ENCODE results near the gene CSAG1.
"Not testable (repeated sequence)": the region's sequence is repeated elsewhere in the genome, so short reads cannot be mapped to it uniquely, and the experiment has no call there.

Gene CSAG1, protein sequence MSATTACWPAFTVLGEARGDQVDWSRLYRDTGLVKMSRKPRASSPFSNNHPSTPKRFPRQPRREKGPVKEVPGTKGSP
- 0 reads per million in 2 donors for total RNA-seq

DNA sequence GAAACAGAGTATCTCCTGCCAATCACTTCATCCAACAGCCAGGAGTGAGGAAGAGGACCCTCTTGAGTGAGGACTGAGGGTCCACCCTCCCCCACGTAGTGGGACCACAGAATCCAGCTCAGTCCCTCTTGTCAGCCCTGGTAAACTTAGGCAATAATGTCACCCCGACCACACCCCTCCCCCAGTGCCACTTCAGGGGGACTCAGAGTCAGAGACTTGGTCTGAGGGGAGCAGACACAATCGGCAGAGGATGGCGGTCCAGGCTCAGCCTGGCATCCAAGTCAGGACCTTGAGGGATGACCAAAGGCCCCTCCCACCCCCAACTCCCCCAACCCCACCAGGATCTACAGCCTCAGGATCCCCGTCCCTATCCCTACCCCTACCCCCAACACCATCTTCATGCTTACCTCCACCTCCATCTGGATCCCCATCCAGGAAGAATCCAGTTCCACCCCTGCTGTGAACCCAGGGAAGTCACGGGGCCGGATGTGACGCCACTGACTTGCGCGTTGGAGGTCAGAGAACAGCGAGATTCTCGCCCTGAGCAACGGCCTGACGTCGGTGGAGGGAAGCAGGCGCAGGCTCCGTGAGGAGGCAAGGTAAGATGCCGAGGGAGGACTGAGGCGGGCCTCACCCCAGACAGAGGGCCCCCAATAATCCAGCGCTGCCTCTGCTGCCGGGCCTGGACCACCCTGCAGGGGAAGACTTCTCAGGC, at the start of gene CSAG1, which contains the start of gene MAGEA12:
Gene CSAG1, minus strand, starts transcription at position 461 of the 715 bp plus-strand sequence. CDS start 1,261 bp downstream, outside the sequence.
Gene MAGEA12, plus strand, starts transcription at position 497 of the 715 bp plus-strand sequence. CDS start 2,405 bp downstream, outside the sequence.
- DNase-seq: no peak

DNA sequence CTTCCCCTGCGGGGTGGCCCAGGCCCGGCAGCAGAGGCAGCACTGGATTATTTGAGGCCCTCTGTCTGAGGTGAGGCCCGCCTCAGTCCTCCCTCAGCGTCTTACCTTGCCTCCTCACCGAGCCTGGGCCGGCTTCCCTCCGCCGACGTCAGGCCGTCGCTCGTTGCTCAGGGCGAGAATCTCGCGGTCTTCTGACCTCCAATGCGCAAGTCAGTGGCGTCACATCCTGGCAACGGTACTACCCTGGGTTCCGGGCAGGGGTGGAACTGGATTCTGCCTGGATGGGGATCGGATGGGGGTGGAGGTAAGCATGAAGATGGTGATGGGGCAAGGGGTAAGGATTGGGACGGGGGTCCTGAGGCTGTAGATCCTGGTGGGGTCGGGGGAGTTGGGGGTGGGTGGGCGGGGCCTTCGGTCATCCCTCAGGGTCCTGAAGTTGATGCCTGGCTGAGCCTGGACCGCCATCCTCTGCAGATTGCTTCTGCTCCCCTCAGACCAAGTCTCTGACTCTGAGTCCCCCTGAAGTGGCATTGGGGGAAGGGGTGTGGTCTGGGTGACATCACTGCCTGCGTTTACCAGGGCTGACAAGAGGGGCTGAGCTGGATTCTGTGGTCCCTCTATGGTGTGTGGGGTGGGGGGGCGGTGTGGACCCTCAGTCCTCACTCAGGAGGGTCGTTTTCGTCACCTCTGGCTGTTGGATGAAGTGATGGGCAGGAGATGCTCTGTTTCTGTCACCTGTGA, 36.2 kb upstream of the CSAG1 start, which contains the start of gene MAGEA6:
Gene MAGEA6, minus strand, starts transcription at position 141 of the 741 bp plus-strand sequence. CDS start 2,039 bp downstream, outside the sequence.
- not testable (repeated sequence) for DNase-seq

DNA sequence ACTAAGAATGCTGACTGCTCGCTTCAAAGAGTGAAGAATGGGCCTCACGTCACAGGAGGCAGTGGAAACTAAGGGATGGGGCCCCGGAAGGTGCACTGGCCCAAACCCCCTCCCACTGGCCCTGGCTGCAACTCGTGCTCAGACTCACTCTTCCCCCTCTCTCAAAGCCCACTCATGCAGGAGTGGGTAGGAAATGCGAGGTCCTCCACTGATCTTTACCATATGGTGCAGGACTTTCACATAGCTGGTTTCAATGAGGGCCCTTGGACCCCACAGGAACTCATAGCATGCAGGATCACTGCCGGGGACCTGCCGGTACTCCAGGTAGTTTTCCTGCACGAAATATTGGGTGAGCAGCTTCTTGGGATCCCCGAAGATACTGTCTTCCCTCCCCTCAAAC, 33.0 kb upstream of the CSAG1 start:
- DNase-seq: not testable (repeated sequence)

DNA sequence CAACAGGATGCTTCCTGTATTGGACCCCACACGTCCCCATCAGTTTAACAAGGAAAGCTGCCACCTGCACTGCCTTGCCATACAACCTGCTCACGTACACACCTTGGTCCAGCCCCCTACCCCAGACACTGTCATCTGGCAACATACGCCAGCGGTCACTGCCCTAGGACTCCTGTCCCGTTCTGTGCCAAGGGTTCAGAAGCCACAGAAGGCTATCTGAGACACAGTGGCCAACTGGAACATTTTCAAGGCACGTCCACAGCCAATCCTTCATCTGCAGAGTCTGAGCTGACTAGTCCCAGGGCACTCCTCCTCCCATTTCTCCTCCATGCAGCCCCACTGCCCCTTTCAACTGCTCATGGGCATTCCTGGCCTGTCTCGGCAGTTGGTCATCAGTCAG, 28.1 kb upstream of the CSAG1 start:
- DNase-seq: not testable (repeated sequence)

DNA sequence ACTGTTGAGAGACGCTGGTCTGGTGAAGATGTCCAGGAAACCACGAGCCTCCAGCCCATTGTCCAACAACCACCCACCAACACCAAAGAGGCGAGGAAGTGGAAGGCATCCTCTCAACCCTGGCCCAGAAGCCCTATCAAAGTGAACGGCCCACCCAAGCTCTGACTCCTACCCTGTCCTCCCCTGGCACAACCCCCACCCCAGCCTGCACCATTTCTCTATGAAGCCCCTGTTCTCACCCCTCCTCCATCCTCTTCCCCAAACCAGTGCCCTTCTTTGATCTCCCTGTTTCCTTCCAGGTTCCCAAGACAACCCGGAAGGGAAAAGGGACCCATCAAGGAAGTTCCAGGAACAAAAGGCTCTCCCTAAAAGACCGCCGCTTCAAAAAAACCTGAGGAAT, 26.0 kb upstream of the CSAG1 start:
- not testable (repeated sequence) for DNase-seq

DNA sequence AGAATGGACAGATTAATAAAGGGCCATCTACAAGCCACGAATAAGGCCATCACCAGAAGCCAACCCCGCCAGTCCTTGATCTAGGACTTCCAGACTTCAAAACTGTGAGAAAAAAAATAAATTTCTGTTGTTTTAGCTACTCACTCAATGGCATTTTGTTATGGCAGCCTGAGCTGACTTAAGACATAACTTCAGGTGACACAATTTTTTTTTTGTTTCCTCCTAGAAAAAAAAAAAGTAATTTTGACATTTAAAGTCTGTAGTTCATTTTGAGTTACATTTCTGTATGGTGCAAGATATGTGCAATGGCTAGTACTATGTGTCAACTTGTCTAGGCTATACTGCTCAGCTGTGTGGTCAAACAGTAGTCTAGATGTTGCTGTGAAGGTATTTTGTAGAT, 25.4 kb upstream of the CSAG1 start, which contains the start of gene CSAG3:
Gene CSAG3, plus strand, starts transcription at position 301 of the 400 bp plus-strand sequence.
- DNase-seq: not testable (repeated sequence)

DNA sequence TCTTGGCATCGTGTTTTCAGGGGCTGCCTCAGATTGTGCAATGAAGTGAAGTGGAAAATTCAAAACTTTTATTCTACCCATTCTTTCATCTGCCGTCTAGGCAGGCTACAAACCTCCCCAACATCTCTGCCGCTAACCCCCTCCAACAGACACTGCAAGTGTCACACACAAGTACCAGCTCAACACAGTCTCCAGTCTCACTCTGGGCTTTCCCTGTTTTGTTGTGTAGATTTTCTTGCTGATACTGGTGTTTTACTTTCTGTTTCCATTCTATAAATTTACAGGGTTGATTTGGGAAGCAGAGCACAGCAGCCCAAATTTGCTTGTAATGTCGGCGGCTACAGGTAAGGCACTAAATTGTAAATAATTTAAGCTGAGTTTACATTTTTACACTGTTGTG, 21.4 kb upstream of the CSAG1 start:
- not testable (repeated sequence) for DNase-seq

DNA sequence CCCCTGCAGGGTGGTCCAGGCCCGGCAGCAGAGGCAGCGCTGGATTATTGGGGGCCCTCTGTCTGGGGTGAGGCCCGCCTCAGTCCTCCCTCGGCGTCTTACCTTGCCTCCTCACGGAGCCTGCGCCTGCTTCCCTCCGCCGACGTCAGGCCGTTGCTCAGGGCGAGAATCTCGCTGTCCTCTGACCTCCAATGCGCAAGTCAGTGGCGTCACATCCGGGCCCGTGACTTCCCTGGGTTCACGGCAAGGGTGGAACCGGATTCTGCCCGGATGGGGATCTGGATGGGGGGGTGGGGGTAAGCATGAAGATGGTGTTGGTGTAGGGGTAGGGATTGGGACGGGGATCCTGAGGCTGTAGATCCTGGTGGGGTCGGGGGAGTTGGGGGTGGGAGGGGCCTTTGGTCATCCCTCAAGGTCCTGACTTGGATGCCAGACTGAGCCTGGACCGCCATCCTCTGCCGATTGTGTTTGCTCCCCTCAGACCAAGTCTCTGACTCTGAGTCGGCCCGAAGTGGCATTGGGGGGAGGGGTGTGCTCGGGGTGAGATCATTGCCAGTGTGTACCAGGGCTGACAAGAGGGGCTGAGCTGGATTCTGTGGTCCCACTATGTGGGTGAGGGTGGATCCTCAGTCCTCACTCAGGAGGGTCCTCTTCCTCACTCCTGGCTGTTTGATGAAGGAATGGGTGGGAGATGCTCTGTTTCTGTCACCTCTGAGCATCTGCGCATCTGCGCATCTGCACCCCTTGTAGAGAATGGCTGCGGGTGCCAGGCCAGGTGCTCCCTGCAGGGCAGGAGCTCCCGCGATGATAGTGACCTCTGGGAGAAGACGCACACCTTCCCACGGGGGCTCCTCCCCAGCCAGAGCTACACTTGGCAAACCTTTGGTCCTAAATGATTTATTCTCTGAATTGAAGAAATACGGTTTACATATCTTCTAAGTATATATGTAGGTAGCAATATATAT, 20.4 kb upstream of the CSAG1 start, which contains the start of gene MAGEA2:
Gene MAGEA2, minus strand, starts transcription at position 157 of the 965 bp plus-strand sequence. CDS start 2,479 bp downstream, outside the sequence.
- not testable (repeated sequence) for DNase-seq

DNA sequence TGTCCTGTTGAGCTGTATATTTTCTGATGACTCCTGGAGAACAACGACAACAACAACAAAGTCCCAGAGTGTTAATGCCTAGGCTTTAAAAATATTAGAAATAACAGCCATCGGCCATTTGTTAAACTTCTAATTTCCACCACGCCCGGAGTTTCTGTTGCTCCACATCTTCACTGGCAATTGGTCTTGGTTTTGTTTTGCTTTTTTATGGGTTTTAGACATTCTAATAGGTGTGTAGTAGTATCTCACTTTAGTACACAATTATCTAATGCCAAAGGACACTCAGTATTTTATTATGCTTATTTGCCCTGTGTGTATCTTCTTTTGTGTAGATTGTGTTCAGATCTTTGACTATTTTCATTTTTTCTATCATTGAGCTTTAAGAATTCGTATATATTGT, 5.0 kb upstream of the CSAG1 start:
- DNase-seq: no peak

DNA sequence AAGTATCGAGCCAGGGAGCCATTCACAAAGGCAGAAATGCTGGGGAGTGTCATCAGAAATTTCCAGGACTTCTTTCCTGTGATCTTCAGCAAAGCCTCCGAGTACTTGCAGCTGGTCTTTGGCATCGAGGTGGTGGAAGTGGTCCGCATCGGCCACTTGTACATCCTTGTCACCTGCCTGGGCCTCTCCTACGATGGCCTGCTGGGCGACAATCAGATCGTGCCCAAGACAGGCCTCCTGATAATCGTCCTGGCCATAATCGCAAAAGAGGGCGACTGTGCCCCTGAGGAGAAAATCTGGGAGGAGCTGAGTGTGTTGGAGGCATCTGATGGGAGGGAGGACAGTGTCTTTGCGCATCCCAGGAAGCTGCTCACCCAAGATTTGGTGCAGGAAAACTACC, 3.0 kb upstream of the CSAG1 start:
- DNase-seq: not testable (repeated sequence)

DNA sequence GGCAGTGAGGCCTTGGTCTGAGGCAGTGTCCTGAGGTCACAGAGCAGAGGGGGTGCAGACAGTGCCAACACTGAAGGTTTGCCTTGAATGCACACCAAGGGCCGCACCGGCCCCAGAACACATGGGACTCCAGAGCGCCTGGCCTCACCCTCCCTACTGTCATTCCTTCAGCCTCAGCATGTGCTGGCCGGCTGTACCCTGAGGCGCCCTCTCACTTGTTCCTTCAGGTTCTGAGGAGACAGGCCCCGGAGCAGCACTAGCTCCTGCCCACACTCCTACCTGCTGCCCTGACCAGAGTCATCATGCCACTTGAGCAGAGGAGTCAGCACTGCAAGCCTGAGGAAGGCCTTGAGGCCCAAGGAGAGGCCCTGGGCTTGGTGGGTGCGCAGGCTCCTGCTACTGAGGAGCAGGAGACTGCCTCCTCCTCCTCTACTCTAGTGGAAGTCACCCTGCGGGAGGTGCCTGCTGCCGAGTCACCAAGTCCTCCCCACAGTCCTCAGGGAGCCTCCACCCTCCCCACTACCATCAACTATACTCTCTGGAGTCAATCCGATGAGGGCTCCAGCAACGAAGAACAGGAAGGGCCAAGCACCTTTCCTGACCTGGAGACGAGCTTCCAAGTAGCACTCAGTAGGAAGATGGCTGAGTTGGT, 2.5 kb upstream of the CSAG1 start:
- no peak for DNase-seq

DNA sequence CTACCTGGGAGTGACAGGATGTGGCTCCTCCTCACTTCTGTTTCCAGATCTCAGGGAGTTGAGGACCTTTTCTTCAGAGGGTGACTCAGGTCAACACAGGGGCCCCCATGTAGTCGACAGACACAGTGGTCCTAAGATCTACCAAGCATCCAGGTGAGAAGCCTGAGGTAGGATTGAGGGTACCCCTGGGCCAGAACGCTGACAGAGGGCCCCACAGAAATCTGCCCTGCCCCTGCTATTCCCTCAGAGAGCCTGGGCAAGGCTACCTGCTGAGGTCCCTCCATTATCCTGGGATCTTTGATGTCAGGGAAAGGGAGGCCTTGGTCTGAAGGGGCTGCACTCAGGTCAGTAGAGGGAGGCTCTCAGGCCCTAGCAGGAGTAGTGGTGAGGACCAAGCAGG, 1.6 kb upstream of the CSAG1 start:
- no peak for DNase-seq

DNA sequence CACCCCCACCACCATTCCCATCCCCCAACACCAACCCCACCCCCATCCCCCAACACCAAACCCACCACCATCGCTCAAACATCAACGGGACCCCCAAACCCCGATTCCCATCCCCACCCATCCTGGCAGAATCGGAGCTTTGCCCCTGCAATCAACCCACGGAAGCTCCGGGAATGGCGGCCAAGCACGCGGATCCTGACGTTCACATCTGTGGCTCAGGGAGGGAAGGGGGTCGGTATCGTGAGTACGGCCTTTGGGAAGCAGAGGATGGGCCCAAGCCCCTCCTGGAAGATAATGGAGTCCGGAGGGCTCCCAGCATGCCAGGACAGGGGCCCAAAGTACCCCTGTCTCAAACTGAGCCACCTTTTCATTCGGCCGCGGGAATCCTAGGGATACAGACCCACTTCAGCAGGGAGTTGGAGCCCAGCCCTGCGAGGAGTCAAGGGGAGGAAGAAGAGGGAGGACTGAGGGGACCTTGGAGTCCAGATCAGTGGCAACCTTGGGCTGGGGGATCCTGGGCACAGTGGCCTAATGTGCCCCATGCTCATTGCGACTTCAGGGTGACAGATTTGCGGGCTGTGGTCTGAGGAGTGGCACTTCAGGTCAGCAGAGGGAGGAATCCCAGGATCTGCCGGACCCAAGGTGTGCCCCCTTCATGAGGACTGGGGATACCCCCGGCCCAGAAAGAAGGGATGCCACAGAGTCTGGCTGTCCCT, 780 bp upstream of the CSAG1 start:
- DNase-seq: not testable (repeated sequence)

DNA sequence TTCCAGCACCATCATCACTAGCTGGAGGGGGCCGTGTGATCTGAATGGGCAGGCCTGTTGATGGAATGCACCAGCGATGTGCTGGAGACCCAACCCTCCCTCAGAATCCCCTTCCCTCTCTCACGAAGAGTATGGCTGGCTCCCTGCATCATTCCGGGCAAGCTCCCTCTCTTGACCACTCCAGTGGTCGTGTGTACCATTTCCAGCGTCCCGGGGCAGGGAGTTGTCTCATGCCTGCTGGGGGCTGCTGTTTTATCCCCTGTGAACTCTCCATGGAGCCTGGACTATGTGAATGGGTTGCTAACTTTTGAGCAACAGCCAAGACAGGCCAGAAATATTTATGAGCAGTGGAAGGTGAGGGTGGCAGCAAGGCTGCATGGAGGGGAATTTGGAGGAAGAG, 8.1 kb downstream of the CSAG1 start:
- DNase-seq: no peak

DNA sequence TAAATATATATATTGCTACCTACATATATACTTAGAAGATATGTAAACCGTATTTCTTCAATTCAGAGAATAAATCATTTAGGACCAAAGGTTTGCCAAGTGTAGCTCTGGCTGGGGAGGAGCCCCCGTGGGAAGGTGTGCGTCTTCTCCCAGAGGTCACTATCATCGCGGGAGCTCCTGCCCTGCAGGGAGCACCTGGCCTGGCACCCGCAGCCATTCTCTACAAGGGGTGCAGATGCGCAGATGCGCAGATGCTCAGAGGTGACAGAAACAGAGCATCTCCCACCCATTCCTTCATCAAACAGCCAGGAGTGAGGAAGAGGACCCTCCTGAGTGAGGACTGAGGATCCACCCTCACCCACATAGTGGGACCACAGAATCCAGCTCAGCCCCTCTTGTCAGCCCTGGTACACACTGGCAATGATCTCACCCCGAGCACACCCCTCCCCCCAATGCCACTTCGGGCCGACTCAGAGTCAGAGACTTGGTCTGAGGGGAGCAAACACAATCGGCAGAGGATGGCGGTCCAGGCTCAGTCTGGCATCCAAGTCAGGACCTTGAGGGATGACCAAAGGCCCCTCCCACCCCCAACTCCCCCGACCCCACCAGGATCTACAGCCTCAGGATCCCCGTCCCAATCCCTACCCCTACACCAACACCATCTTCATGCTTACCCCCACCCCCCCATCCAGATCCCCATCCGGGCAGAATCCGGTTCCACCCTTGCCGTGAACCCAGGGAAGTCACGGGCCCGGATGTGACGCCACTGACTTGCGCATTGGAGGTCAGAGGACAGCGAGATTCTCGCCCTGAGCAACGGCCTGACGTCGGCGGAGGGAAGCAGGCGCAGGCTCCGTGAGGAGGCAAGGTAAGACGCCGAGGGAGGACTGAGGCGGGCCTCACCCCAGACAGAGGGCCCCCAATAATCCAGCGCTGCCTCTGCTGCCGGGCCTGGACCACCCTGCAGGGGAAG, 19.4 kb downstream of the CSAG1 start, which contains the start of gene MAGEA2B:
Gene MAGEA2B, plus strand, starts transcription at position 814 of the 973 bp plus-strand sequence. CDS start 2,479 bp downstream, outside the sequence.
- DNase-seq: not testable (repeated sequence)

DNA sequence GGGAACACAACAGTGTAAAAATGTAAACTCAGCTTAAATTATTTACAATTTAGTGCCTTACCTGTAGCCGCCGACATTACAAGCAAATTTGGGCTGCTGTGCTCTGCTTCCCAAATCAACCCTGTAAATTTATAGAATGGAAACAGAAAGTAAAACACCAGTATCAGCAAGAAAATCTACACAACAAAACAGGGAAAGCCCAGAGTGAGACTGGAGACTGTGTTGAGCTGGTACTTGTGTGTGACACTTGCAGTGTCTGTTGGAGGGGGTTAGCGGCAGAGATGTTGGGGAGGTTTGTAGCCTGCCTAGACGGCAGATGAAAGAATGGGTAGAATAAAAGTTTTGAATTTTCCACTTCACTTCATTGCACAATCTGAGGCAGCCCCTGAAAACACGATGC, 20.3 kb downstream of the CSAG1 start:
- DNase-seq: not testable (repeated sequence)

DNA sequence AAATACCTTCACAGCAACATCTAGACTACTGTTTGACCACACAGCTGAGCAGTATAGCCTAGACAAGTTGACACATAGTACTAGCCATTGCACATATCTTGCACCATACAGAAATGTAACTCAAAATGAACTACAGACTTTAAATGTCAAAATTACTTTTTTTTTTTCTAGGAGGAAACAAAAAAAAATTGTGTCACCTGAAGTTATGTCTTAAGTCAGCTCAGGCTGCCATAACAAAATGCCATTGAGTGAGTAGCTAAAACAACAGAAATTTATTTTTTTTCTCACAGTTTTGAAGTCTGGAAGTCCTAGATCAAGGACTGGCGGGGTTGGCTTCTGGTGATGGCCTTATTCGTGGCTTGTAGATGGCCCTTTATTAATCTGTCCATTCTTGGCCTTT, 24.3 kb downstream of the CSAG1 start, which contains the start of gene CSAG2:
Gene CSAG2, minus strand, starts transcription at position 101 of the 400 bp plus-strand sequence. CDS start 161 bp downstream, outside the sequence.
- not testable (repeated sequence) for DNase-seq

DNA sequence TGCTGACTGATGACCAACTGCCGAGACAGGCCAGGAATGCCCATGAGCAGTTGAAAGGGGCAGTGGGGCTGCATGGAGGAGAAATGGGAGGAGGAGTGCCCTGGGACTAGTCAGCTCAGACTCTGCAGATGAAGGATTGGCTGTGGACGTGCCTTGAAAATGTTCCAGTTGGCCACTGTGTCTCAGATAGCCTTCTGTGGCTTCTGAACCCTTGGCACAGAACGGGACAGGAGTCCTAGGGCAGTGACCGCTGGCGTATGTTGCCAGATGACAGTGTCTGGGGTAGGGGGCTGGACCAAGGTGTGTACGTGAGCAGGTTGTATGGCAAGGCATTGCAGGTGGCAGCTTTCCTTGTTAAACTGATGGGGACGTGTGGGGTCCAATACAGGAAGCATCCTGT, 27.0 kb downstream of the CSAG1 start:
- not testable (repeated sequence) for DNase-seq

DNA sequence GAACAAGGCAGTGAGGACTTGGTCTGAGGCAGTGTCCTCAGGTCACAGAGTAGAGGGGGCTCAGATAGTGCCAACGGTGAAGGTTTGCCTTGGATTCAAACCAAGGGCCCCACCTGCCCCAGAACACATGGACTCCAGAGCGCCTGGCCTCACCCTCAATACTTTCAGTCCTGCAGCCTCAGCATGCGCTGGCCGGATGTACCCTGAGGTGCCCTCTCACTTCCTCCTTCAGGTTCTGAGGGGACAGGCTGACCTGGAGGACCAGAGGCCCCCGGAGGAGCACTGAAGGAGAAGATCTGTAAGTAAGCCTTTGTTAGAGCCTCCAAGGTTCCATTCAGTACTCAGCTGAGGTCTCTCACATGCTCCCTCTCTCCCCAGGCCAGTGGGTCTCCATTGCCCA, 33.1 kb downstream of the CSAG1 start:
- DNase-seq: not testable (repeated sequence)
